HFFc6 (cell line): ENCODE data around the gene THEM5. TPM values are rescaled to one million over a fixed set of nuclear protein-coding genes. Genes with fewer than 3 reads are reported as not detected.

ENCODE experiments used
- DNase-seq: peaks from one replicate; pipeline ENCODE4 v3.0.0-alpha.2; 2018
- H3K27ac Mint-ChIP-seq: 2 replicates; pipeline ENCODE4 v1.8.0; 2020; ENCODE audit warnings: mild to moderate bottlenecking, mixed read lengths
- H3K27me3 Mint-ChIP-seq: 2 replicates; pipeline ENCODE4 v1.8.0; 2021; ENCODE audit warnings: mild to moderate bottlenecking, moderate library complexity, mixed read lengths; ENCODE audit not compliant: insufficient read depth
- H3K36me3 Mint-ChIP-seq: 2 replicates; pipeline ENCODE4 v1.8.0; 2021; ENCODE audit warnings: low read depth, mixed read lengths
- H3K4me1 Mint-ChIP-seq: 2 replicates; pipeline ENCODE4 v1.8.0; 2020; ENCODE audit warnings: low read depth, mixed read lengths
- H3K4me3 Mint-ChIP-seq: 2 replicates; pipeline ENCODE4 v1.8.0; 2020; ENCODE audit warnings: mild to moderate bottlenecking, moderate library complexity, mixed read lengths
- H3K9me3 Mint-ChIP-seq: 2 replicates; pipeline ENCODE4 v1.8.0; 2020; ENCODE audit warnings: mild to moderate bottlenecking, mixed read lengths
- CTCF ChIP-seq: fragments of 200-600 bp; sonication (generic); IDR thresholded peaks from 2 replicates; pipeline ENCODE4 v1.5.0; 2021; ENCODE audit warnings: antibody characterized with exemption, mild to moderate bottlenecking
- total RNA-seq, 6 experiments: library from RNA; stranded (reverse); fragmentation: NEBNext Ultra II Directional; extraction: Animal tissue kit (Norgen Biotek cat#: 25700); gene quantifications; 2 replicates in 1 of 6; 3 replicates in 5 of 6; pipeline ENCODE4 v1.2.3, GENCODE V29; 2021

Gene THEM5
- total RNA-seq, 6 experiments from 2014 or later = not detected

- DNase-seq = no peak
- Mint-ChIP-seq H3K4me1 (peaks cover 8% of the 10 kb centered on the region), H3K36me3 (no peaks in the 10 kb centered on the region), H3K27ac (no peak overlapping the region), H3K9me3 (no peaks in the 10 kb centered on the region), H3K27me3 (peaks cover 70% of the 10 kb centered on the region), H3K4me3 (no peak overlapping the region)
- no peak for TF ChIP-seq CTCF
Observed at GRCh38 chr1:151803164-151803563, 50.3 kb downstream of the THEM5 start.

GRCh38 chr1:151802372-151802771 lies 51.1 kb downstream of the THEM5 start:
- TF ChIP-seq CTCF = no peak
- DNase-seq = no peak
- H3K9me3 Mint-ChIP-seq = no peaks in the 10 kb centered on the region
- H3K4me1 Mint-ChIP-seq = peaks cover 8% of the 10 kb centered on the region
- H3K4me3 Mint-ChIP-seq = no peak overlapping the region
- H3K27me3 Mint-ChIP-seq = peaks cover 64% of the 10 kb centered on the region
- no peaks in the 10 kb centered on the region for H3K36me3 Mint-ChIP-seq
- H3K27ac Mint-ChIP-seq = no peak overlapping the region

- H3K27me3 Mint-ChIP-seq = peaks cover 63% of the 10 kb centered on the region
Observed at GRCh38 chr1:151801846-151802245, 51.7 kb downstream of the THEM5 start.

GRCh38 chr1:151801310-151801820 lies 52.1 kb downstream of the THEM5 start:
- no peak for DNase-seq
- H3K4me3 Mint-ChIP-seq = no peak overlapping the region
- no peaks in the 10 kb centered on the region for H3K9me3 Mint-ChIP-seq
- H3K27me3 Mint-ChIP-seq = peaks cover 62% of the 10 kb centered on the region
- H3K36me3 Mint-ChIP-seq = no peaks in the 10 kb centered on the region
- TF ChIP-seq CTCF = no peak
- H3K27ac Mint-ChIP-seq = no peak overlapping the region
- peaks cover 8% of the 10 kb centered on the region for H3K4me1 Mint-ChIP-seq

More at GRCh38 chr1:151801846-151802245, 51.7 kb downstream of the THEM5 start:
- no peak for TF ChIP-seq CTCF
- Mint-ChIP-seq H3K9me3 (no peaks in the 10 kb centered on the region), H3K27ac (no peak overlapping the region), H3K4me1 (peaks cover 8% of the 10 kb centered on the region), H3K4me3 (no peak overlapping the region), H3K36me3 (no peaks in the 10 kb centered on the region)
- no peak for DNase-seq

- Mint-ChIP-seq H3K4me3 (no peak overlapping the region), H3K36me3 (no peaks in the 10 kb centered on the region), H3K27ac (no peak overlapping the region), H3K4me1 (peaks cover 8% of the 10 kb centered on the region), H3K27me3 (peaks cover 61% of the 10 kb centered on the region), H3K9me3 (no peaks in the 10 kb centered on the region)
- no peak for TF ChIP-seq CTCF
- DNase-seq = no peak
Observed at GRCh38 chr1:151800830-151801229, 52.7 kb downstream of the THEM5 start.
